GM18517 (cell line): Measurements from ENCODE around the gene SLC47A2.

ENCODE experiments used
- ATAC-seq: cut with Tn5 transposase; IDR thresholded peaks from one replicate; pipeline ENCODE4 v1.9.1; 2021; ENCODE audit warnings: mild to moderate bottlenecking, moderate library complexity; ENCODE audit not compliant: unreplicated experiment

SLC47A2 gene

DNA sequence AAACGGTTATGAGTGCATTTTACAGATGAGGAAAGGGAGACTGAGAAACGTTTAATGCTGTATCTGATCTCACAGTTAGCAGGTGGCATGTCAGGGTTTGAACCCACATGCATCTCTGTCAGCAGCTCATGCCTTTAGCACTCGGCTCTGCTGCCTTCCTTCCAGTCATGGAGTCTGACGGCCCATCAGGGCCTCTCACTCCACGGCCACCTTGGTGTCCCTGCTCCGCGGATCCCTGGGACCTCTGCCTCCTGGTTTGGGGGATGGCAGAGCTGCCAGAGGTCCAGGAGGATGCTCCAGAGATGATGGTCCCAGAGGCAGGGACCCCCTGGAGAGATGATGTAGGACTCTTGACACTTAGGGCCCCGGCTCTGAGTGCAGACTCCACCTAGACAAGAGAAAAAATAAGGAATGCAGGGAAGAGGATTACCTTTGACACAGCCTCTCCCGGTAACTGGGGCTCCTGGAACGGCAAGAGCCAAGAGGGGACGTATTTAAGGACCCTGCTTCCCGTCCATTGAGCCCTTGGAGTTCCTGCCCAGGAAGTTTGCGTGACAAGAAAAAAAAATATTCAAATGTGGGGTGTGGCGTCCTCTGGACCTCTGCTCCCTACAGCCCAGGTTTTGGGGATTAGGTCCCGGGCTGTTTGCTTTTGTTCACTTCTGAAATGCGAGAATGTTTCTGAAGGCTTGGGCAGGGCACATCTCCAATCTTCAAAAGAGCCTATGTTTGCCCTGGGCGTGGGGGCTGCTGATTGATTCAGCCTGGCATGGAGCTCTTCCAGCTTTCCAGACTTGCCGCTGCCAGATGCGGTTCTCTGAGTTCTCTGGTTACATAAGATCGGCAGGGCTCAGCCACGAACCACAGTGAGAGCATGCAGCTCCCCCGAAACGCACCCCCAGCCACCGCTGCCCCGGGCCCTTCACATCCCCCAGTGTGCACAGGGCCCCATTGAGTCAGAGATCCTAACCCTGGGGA is 31.7 kb upstream of the SLC47A2 start, which contains the start of gene ALDH3A1:
Gene ALDH3A1, minus strand, starts transcription at position 470 of the 978 bp plus-strand sequence. CDS start 3,169 bp downstream, outside the sequence.
- ATAC-seq: no peak

DNA sequence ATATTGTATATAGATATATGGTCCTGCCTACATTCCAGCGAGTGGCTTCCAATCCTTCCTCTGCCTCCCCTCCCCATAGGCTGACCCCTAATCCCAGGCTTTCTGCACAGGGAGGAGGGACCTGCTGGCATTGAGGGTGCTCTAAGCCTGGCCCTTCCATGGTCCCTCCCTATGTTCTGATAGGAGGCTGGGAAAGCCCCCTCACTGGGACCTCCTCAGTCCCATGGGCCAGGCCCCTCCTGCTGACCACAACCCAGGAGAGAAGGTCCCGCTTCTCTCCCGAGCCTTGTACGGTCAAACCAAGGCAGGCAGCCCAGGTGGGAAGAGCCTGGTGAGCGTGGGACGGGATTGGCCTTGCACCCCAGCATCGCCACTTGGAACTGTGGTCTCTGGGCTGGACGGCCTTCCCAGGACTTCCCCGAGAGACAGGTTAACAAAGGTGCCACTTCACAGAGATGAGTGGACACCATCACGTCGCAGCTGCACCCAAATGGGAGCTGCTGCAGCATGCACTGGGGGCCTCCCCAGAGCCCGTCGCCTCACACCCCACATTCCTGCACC is 30.9 kb upstream of the SLC47A2 start:
- no peak for ATAC-seq

DNA sequence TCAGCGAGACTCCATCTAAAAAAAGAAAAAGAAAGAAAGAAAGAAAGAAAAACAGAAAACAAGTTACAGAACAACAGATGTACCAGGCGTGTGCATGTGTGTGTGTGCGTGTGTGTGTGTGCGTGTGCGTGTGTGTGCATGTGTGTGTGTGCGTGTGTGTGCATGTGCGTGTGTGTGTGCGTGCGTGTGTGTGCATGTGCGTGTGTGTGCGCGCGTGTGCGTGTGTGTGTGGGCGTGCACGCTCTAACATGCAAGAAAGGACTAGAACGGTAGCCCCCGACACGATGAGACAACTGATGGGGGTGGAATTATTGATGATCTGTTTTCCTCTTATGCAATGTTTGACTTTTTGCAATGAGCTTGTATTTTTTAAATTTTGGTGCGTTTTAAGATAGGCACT is 30.1 kb upstream of the SLC47A2 start:
- ATAC-seq: no peak

DNA sequence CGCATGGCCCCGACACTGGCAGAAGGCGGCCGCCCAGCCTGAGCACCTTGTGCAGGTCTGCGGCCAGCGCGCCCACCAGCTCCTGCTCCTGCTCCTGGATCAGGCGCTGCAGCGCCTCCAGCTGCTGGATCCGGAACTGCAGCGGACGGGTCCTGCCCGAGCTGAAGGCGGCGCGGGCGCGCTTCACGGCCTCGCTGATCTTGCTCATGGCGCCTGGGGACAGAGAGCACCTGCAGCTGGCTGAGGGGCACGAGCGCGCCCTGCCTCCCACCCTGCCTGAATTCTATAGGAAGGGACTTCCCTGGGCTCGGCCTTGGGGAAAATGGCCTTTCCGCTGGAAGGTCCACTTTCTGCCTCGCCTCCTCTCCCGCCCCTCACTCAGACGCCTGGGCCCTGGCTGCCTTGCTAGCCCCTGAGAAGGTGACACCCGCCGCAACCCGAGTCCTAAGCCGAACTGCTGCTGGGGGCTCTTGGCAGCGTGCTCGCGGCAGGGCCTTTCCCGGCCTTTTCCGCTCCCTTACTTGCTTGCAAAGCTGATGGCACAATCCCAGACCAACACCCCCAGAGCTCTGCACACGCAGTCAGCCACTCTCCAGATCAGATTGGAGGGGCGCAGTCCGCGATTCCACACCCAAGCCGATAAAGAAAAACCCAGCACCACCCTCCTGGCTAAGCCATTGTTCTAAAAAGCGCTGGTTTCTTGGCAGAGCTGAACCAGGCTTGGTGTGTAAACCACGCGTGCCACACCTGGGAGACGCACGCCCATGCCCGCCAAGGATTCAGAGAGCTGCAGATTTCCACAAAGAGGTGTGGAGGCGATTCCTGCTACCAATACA is 28.8 kb upstream of the SLC47A2 start:
- ATAC-seq: no peak

DNA sequence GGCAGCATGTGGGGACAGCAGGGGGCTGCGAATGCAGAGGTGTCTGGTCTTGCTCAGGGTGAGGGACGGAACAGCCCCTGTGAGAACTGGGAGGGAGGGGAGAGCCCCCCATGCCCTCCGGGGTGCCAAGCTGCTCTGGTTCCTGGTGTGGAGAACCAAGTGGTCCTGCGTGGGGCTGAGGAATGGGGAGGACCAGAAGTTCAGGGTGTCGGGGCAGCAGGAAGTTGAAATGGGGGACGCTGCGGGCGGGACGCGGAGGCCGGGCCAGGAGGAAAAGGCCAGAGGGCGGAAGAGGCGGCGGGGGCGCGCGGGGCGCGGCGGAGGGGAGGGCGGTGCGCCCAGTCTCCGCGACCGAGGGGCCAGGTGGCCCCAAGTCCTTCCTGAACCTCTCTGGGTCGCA is 28.1 kb upstream of the SLC47A2 start:
- no peak for ATAC-seq

DNA sequence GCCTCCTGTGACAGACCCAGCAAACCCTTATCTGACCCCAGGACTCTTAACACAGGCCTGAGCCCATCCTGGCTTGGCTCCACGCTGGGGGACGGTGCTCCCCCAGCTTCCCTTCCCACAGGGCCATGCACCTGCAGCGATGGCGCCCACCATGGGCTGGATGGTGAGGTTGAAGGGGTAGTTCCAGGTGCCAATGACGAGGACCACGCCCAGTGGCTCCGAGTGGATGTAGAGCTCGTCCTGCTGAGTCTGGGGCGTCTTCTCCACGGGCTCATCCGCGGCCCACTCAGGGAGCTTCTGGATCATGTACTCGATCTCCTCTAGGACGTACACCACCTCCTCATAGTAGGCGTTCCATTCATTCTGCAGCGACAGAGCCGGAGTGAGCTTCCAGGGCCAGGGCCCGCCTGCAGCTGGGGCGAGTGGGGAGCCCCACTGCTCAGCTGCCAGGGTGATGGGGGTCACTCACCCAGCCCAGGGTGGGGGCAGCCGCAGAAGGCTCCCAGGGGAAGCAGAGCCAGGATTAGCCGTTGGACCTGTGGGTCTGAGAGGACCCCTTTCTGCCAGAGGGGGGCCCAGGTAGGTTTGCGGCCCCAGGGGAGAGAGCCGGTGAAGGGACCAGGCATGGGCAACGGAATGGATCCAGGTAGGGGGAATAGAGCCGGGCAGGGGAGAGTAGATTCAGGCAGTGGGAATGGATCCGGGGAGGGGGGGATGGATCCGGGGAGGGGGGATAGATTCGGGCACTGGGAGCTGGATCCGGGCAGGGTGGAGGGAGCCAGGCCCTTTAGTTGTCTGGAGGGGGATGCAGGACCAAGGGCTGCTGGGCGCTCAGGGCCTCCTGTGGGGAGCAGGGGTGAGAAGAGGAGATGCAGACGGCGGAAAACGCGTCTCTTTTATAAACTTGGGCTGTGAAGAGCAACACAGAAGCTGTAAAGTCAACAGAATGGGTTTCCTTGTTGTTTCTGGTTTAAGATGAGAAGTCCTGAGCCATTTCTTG is 27.0 kb upstream of the SLC47A2 start:
- no peak for ATAC-seq

DNA sequence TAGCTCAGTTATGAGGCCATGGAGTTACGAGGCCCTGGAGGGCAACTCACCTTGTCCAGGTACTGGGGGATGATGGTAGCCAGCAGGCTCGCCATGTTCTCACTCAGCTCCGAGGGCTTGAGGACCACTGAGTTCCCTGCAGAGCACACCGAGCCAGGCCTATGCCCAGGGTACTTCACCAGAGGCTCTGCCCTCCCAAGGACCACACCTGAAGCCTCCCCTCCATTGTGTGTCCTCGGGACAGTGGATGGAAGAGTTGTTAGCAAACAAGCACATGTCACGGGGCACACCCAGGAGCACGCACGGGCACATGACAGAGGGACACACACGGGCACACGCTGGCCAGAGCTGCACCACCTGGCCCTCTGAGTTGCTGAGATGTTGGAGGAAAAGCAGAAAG is 26.1 kb upstream of the SLC47A2 start:
- no peak for ATAC-seq

DNA sequence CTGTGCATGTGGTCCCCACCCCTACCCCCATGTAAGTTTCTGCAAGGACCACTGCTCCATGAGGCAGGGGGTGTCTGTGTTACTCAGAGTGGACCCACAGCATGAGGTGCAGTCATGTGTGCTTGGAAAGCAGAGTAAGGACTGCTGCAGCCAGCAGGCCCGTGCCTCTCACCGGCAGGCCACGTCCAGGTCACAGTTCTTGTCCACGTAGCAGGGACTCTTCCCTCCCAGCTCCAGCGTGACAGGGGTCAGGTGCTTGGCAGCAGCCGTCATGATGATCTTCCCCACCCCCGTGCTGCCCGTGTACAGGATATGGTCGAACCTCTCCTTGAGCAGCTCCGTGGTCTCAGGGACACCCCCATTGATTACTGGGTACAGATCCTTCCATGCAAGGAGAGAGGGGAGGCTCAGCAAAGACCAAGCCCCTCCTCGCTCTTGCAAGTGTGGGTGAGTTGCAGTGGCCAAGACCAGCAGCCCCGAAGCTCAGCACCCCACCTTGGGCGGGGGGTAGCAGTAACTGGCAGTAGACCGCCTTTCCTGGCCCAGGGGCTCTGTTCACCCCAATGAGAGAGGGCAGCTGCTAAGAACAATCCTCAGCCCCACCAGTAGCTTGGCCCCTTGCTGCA is 25.6 kb upstream of the SLC47A2 start:
- no peak for ATAC-seq

DNA sequence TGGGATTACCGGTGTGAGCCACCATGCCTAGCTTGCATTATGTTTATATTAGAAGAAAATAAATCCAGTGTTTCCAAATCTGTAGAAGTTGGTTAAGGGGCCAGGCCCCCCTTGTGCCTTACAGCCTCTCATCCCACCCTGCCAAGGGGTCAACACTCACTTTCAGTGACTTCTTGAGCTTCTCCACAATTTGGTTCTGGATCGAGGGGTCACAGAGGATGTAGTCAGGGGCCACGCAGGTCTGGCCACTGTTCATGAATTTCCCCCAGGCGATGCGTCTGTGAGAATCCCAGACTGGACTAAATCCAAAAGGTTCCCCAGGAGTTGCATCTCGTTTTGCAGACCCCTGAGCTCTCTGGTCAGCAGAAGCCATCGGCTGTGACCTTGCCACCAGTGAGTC is 24.5 kb upstream of the SLC47A2 start:
- no peak for ATAC-seq

DNA sequence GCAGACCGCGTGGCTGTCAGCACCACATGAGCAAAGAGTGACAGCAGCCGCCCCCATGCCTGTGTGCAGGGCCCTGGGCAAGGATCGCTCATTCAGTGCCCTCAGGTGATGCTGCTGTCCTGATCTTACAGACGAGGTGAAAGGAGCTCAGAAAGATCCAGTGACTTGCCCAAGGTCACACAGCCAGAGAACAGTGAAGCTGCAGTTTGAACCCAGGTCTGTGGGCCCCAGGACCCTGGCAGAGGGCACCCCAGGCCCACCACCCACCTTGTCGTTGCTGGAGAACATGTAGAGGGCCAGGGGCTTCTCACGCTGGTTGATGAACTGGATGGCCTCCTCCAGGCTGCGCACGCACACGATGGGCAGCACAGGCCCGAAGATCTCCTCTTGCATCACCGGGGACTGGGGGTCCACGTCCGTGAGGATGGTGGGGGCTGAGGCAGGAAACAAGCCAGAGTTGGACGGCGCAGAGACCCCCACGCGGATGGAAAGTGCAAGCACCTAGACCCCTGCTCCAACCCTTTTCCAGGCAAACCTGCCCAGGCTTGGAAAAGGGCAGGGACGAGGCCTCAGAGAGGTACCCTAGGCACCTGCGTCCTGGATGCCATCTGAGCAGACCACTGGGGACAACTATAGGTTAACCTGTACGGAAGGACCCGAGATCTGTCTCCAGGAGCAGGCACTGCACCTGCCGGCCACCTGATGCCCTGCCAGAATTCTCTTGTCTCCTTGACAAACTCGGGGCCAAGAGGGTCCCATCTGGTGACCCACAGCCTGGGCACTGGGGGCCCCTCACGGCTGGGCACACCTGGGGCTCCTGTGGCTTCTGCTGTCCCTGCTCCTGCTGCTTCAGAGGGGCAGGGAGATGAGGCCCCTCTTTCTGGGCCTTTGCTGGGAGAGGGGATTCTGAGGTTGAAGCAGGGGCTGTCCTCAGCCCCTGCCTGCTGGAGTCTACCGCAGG is 23.1 kb upstream of the SLC47A2 start:
- ATAC-seq: no peak

DNA sequence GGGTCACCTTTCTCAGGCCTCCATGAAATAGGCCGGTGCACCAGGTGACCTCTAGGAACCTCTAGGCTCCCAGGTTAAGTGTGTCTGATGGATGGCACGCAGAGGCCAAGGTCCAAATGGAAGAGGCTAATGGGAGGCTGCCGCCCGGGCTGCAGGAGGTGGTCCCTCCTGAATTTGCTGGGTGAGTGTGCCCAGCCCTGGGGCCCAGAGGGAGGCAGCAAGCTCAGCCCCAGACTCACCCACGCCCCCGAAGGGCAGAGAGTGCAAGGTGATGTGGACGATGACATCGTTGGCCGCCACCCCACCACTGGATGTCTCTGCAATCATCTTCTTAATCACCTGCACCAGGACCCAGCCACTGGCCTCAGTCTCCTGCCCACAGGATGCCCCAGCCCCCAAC is 22.4 kb upstream of the SLC47A2 start:
- no peak for ATAC-seq

DNA sequence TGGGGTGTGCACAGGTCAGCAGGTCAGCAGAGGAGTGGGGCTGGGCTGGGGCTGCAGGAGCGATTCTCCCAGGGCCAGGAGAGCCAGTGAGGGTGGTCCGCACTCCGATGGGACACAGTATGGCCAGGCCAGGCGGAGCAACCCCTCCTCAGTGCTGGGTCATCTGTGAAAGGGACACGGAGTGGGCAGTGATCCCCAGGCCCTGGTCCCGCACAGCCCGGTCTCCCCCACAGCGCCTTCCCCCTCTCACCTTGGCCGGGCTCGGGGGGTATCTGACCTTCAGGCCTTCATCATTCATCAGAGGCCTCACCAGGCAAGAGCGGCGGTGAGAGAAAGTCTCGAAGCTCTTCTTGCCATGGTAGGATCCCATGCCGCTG is 21.7 kb upstream of the SLC47A2 start:
- ATAC-seq: no peak

DNA sequence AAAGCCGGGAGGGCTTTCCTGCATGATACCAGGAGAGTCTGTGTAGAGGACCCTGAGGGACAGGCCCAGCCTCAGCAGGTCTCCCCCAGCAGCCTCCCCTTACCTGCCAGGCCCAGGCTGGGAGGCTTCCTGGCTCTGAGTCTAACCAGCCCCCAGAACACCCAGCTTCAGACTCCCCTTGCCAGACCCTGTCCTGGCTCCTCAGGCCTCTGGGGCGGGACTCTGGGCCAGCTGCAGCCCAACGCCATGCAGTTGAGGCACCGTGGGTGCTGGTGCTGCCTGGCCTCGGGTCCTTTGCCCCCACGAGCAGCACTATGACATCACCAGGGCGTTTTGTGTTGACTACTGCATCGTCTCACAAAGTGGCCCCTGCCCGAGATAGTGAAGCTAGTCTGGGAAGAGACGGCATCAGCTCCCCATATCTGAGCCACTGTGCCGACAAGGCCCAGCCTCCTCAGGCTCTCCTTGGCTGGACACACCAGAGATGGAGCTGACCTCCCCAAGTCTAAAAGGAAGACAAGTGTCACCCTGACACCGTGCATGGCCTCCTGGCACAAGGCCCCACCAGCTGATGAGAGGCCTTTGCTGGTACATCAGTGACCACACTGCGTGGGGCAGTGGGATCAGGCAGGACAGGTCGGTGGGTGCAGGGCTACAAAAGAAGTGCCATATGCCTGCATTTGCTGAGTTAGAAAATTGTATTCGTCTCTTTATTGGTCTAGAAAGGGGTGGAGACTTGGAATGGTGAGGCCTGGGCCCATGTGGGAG is 21.1 kb upstream of the SLC47A2 start:
- ATAC-seq: no peak

DNA sequence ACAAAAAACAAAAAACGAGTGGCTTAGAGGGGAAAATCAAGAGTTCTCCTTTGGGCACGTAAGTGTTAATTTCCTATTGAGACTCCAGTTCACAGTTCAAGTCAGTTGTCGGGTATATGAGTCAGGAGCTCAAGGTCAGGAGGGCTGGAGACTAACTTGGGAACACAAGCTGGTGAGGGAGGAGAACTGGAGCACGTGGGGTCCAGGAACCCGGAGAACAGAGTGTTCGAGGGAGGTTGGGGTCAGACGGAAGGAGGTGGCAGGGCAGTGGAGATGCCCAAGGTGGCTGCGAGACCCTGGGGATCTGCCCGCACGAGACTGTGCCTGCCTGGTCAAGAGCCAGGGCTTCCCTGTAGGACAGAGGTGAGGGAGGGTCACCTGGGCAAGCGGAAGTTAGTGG is 19.7 kb upstream of the SLC47A2 start:
- ATAC-seq: no peak

DNA sequence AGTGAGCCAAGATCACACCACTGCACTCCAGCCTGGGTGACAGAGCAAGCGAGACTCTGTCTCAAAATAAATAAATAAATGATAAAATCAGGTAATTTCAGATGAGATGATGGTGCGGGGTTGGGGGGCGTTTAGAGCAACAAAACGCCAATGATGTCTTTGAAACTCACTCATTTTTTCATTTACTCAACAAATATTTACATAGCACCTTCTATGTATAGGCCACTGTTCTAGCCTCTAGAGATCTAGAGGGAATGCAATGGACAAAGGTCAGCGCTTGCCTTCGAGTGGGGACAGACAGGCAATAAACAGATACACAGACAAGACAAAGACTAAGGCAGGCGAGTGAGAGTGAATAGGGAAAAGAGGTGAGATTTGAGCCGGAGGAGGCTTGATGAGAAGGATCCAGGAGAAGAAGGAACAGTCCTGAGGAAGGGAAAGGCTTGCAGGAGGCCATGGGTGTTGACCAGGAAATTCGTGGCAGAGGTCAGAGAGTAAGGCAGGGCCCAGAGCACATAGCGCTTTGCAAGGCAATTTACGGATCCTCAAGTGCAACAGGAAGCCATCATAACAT is 17.7 kb upstream of the SLC47A2 start:
- no peak for ATAC-seq

DNA sequence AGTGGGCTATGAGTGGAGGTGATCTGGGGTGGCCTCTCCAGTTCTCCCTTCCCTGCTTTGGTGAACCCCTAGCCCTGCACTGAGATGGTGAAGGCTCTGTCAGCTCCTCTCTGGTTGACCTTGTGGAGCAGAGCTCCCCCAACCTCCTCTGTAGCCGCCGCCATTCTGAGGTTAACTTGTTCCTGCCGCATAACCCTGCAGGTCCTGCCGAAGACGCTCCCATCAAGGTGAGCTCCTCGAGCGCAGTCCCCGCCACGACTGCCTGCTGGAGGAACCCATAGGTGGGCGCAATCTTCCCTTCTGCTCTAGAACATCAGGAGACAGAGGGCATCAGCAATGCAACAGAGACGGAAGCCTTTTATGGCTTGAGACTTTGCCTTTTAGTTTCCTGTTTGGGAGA is 15.2 kb upstream of the SLC47A2 start:
- no peak for ATAC-seq

DNA sequence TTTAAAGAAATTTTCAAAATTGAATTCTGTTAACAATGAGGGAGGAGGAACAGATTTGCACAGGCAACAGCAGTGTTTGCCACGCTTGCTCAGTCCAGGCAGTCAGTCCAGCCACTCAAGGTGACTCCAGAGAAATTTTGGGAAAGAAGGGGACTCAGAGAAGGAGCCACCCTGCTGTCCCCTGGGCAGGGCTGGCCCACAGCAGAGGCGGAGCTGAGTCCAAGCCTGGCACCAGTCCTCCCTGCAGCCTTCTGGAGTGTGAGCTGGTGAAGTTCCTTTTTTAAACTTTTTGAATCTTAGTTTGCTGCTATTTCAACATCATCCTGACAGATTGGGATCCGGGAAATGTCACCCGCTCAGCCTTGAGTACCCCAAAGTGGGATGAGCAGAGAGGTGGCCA is 14.5 kb upstream of the SLC47A2 start:
- no peak for ATAC-seq

DNA sequence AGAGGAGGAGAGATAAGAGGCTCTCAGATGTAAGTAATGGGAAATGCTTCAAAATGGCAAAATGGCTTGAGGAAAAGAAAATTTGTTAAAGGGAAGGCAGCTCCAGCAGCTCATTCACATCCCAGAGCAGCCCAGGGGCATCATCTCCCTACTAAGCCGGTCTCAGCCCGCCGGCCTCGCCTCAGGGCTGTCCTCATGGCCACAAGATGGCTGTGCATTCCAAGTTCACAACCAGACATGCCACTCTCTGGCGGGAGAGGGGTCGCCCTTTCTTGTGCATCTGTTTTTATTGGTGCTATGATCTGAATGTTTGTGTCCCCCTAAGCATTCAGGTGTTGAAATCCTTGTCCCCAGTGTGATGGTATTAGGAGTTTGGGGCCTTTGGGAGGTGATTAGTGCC is 13.5 kb upstream of the SLC47A2 start:
- ATAC-seq: no peak
